Stimulated activated naive CD8-positive, alpha-beta T cell treated with anti-CD3 and anti-CD28 coated beads, Interleukin-15, Interleukin-2, amounts not matched to agents 100 U/mL and 50 U/mL, for 24 hours (primary cell): ENCODE results near the gene DSC1.
"Not testable (repeated sequence)": the region's sequence is repeated elsewhere in the genome, so short reads cannot be mapped to it uniquely, and the experiment has no call there.

Source experiments
- ATAC-seq: fragments of 150-1000 bp; cut with Tn5 transposase; one replicate; pipeline ENCODE4 v1.10.0; 2021
- DNase-seq: peaks from one replicate; pipeline ENCODE4 v3.0.0; 2021

The DSC1 gene, protein sequence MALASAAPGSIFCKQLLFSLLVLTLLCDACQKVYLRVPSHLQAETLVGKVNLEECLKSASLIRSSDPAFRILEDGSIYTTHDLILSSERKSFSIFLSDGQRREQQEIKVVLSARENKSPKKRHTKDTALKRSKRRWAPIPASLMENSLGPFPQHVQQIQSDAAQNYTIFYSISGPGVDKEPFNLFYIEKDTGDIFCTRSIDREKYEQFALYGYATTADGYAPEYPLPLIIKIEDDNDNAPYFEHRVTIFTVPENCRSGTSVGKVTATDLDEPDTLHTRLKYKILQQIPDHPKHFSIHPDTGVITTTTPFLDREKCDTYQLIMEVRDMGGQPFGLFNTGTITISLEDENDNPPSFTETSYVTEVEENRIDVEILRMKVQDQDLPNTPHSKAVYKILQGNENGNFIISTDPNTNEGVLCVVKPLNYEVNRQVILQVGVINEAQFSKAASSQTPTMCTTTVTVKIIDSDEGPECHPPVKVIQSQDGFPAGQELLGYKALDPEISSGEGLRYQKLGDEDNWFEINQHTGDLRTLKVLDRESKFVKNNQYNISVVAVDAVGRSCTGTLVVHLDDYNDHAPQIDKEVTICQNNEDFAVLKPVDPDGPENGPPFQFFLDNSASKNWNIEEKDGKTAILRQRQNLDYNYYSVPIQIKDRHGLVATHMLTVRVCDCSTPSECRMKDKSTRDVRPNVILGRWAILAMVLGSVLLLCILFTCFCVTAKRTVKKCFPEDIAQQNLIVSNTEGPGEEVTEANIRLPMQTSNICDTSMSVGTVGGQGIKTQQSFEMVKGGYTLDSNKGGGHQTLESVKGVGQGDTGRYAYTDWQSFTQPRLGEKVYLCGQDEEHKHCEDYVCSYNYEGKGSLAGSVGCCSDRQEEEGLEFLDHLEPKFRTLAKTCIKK

DNA sequence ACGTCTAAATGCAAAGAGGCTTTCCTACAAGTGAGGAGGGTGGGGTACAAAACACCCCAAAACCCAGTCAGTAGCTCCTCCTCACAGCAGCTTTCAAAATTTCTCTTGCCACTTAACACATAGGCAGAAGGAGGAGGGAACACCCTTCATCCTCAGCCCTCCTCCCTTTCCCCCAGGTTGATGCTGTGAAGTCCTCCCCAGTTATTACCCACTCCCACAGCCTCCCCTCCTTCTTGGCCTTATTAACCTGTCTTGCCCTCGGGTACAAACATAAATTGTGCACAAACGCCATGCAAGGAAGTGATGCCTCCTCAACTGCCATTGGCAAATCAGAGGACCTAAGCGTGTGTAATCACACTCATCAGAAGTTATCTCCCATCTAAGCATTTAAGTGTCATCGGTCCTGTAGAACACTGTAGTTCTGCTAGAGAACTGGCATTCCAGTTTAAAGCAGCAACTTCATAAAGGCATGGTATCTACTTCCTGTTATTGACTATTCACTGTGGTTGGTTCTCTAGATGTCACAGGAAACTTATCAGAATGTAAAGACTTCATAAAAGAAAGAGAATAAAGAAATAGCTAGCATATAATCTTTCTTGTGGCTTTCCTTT, at the start of gene DSC1:
Gene DSC1, minus strand, starts transcription at position 32 of the 611 bp plus-strand sequence. CDS start 262 bp downstream, outside the sequence.
- no peak for ATAC-seq
- DNase-seq: no peak

DNA sequence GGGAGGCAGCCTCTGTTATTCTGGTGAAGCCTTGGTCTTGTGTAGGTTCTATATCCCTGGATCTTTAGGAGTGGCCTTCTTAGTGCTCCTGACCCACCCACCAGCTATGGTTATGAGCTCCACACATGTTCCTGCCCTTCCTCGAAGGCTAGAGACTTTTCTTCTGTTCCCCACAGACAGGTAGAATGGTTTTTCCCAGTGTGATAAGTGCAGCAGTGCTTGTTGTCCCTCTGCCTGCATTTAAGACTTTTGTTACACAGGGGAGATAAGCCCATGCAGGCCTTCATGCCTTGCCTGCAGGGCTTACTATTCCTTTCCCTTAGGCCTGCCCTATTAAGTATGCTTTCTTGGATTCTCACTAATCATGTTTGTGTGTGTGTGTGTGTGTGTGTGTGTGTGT, 48.4 kb upstream of the DSC1 start:
- no peak for ATAC-seq
- DNase-seq: no peak

DNA sequence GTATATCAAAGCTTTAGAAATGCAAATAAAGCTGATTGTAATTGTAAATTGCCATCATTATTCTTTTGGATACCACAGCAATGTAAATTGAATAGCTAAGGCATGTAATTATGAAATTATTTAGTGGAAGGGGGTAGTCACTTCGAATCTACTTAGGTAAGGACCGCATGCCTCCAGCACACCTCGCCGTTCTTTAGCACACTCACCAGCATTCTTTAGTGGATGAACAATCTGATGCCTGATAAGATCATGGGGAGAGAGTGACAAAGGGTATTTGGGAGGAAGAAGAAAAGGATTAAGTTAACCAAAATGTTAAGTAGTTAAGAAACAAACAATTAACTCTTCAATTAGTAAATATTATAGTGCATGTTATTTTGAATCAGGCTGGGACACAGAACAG, 46.4 kb upstream of the DSC1 start:
- no peak for DNase-seq

DNA sequence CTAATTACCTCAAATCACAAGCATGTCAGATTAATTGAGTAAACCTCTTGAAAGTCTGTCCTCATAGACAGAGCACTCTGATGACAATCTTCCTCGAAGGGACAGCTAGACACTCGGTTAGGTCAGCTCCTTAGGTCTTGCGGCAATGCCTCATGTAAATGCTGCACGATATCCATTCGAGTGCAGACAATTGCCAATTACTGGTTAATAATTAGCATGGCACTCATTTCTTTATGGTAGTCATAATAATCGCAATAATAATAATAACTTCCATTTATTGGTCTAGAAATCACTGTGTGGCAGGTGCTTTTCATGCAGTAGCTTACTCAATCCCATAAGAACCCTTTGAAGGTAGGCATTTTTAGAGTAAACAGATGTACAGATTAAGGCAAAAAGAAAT, 44.7 kb upstream of the DSC1 start:
- no peak for ATAC-seq
- no peak for DNase-seq

More for the DNA sequence above, 46.4 kb upstream of the DSC1 start:
- ATAC-seq: no peak

DNA sequence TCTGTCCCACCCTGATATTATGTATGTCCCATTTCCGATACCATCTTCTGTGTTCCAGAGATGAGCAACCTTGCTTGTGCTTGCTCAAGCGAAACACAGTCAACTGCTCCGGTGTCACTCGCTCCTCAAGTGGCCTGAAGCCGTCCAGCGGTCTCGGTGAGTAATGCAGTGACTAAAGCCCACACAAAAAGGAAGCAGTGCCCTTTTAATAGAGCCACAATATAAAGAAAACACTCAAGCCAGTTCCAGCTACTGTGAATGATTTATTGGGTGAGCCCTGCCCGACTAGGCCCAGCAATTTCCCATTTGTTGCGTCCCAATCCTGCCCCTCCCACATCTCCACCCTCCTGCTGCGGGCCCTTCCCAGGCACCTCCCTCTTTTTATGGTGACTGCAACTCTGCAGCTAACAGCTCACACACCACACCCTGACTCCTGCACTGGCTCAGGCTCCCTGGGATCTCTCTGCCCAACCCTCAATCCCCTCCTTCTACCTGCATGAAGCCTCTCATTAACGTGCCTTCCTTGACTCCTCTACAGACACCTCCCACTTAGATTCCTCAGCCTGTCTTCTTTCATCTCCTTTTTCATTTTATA, 44.2 kb upstream of the DSC1 start:
- no peak for DNase-seq
- ATAC-seq: peak; percentile 65

DNA sequence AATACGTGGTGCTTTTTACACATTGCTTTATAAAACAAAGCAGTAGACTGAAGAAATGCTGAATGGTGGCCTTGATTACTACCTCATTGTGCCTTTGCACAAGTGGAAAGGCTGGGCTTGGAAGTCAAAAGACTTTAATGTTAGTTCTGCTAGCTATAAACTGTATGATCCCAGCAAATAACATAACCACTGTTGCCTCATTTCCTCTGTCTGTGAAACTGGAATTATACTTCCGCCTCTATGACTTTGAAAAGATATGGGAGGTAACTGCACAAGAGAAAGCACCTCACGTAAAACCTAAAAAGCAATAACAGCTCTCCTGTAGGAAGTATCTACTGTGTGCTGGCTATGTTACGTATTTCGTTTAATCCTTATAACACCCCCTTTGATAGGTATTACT, 43.4 kb upstream of the DSC1 start:
- no peak for ATAC-seq
- DNase-seq: no peak

DNA sequence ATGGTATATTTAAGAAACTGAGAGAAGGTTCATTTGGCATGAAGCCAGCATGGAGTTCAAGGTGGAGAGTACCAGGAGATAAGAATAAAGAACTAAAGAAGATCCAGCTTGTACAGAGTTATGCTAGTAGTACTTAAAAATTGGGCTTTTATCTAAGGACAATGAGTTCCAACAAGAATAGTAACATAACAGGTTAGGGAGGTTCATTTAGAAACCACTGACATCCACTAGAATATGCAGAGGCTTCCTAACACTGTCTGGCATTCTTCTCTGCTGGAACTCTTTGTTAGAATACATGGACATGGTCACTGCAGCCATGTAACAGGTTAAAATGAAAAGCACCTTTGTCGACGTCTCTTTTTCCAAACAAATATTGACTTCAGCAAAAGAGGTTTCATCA, 42.6 kb upstream of the DSC1 start:
- DNase-seq: no peak

DNA sequence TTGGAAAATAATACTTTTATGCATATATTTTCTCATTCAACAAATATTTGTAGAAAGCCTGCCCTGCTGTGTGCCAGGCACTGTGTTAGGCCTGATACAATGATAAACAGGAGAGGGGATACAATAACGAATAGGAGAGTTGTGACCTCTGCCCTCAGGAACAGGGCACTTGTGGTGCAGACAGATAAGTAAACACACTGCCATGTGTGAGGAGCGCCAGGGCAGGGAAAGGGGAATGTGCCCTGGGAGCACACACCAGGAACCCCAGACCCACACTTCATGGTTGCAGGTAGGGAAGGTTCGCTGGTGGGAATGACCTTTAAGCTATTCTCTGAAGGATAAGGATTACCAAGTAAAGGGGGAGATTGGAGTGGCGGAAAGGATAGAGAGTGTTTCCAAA, 42.2 kb upstream of the DSC1 start:
- DNase-seq (no peak), ATAC-seq (no peak)

More for the DNA sequence above, 42.6 kb upstream of the DSC1 start:
- no peak for ATAC-seq

DNA sequence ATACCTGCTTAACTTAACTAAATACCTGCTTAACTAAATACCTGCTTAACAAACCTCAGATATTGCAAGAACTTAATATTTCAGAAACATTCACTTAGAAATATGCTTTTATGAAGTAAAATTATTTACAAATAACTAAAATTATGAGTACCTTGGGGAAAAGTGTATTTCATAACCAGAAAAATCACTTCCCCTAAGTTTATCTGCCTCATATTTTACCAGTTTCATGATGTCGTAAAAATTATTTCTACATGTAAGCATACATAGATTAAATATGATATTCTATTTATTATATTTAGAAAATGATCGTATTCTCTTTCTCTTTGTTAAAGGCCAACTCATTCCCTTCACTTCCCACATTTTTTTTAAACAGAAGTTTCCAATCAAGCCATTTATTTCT, 41.5 kb upstream of the DSC1 start:
- no peak for DNase-seq

DNA sequence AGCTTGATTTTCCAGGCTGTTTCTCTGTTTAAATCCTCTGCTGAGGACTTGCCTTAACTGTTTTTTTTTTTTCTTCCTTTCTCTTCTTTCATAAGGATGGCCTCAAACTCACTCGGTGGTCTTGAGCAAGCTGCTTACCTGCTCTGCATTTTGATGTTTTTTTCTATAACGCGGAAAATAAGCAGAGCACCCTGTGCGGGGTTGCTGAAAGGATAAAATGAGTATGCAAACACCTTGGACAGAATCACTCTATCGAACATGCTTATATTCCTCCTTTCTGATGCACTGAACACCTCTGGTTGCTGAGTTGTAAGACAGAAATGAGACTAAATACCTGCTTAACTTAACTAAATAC, 41.1 kb upstream of the DSC1 start:
- no peak for ATAC-seq
- no peak for DNase-seq

More for the DNA sequence above, 41.5 kb upstream of the DSC1 start:
- ATAC-seq: no peak

DNA sequence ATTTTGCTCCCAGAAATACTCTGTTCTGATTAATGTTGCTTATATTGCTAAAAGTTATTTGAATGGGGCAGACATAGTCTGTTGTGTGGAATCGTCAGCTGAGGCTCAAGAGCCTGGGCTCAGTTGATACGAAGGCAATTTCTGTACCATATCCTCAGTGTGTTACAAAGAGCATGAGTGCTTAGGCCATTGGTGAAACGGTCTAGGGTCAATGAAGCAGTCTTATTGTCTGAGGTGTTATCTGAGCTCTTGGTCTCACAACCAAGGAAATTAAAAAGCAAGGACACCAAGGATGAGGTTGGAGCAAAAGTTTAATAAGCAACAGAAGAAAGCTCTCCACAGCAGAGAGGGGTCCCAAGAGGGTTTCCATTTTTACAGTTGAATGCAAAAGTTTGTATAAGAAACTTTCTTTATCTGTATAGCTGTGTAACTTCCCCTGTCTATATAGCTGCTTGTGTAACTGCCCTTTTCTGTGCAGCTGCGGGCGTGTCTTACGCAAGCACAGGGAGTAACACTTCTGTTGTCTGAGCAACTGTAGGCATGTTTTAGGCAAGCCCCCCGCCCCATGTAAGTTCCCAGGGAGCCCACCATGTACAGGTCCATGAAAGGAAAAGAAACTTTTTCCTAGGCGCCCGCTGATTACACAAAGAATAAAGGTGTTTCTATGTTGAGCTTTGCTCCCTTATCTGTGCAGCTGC, 40.6 kb upstream of the DSC1 start:
- no peak for DNase-seq
- no peak for ATAC-seq

DNA sequence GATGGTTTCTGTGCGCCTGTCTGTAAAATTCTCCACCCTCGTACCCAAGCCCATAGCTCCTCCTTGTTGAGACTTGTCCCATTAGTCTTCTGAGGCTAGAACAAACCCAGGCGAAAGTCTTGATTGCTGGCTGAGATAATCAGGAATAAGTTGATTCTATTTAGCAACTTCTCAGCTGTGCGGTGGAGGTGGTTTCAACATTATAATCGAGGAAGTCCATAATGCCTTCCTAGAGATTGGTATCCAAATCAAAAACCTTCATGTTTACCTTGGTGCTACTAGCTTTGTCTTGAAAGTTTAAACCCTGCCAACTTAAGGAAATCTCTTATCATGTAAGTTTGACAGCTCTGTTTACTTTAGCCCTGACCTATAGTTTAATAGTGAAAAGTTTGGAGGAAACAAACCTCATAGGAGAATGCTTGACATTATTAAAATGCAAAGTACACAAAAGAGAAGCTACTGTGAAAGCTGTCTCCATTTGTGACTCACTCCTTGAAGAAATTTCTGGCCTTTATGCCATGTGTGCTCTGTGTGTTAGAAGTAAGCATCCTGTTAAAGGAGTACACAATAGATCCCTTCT, 36.6 kb upstream of the DSC1 start:
- DNase-seq (no peak), ATAC-seq (no peak)

DNA sequence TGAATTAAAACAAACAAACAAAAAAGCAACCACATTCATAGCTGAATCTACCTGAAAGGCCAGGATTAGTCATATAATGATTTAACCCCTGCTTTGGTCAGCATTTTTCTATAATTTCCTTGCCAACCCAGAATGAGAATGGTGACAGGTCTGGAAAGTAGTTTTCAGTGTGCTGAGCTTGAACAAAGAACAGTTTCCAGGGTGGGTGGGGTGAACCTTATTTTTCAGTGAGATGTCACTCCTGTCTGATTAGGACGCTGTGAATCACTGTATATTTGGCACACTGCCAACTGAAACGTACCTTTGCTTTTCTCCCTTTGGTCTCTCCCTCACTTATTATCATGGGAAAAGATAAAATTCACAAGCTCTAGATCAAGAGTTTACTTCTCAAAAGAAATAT, 35.0 kb upstream of the DSC1 start:
- no peak for ATAC-seq
- DNase-seq: no peak

DNA sequence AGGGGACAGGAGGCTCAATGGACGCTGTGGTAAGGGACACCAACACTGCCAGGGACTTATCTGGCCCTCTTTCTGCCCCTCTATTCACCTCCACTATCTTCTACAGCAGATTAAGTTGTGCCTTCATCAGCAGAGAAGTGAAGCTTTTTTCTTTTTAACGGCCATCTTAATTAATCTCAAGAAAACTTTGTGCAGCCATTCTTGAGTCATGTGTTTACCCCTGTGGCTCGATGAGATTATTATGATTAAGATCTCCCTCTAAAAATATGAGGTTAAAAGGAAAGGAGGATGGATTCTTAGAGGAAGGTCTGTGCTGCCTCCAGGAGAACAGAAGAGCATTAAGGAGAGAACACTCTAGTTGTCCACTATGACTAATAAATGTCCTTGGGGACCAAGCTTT, 32.4 kb upstream of the DSC1 start:
- ATAC-seq (no peak), DNase-seq (no peak)

DNA sequence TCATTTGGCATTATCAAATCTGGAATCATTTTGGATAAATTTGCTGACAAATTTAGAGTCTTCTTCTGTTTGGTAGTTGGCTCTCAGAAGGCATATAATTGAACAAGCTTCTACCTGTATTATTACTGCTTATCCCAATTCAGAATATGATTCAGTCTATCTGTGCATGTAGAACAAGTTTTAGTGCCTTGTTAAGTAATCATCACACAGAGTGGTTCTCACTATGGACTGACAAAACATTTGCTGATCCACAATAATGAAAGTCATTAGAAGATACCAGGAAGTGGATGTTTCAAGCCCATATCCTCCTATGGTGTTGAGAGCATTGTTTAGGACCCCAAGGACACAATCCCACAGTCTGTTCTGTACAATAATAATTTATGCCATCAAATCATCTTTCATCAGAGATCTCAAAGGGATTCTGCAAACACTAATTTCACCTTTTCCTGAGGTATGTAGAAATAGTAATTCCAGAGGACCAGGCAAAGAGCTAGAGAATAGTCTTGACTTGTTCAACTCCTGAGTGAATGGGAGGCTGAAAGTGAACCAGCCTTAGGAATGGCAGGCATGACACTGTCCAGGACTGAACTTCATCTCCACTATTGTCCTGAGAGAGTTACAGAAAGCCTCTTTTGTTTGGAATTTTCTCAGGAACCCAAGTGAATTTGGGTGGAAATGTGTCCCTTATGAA, 29.6 kb upstream of the DSC1 start:
- DNase-seq: no peak
- no peak for ATAC-seq

DNA sequence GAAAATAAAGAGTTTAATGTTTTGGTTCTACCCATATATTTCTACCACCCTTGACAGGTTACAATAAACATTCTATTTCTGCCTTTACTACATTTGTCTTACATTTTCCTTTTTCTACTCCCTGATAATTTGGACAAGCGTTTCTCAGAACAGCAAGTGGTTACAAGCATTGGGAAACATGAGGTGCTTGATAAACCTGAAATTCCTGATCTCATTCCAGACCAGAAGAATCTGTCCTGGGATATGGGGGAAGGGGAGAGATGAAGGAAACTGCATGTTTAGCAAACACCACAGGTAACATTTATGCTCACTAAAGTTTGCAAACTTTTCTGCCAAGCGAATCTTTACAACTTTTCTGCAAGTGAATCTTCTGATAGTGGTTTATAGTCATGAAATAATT, 28.3 kb upstream of the DSC1 start:
- DNase-seq (no peak), ATAC-seq (no peak)

DNA sequence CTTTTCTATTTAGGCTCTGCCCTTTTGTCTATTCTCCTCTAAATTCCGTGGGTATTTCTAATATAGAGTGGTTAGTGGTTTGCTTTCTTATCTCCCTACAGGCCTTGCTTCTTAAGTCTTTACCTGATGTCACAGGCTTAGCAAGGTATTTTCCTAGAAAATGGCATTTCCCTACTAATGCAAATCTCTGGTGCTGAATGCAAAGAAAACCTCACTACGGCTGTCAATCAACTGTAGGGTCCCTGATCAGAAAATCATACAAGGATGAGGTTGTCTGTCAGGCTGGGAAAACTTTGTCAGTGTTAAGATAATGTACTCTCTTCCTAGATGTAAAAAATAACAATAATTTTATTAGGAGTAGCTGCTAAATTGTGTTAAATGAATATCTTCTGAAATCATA, 27.1 kb upstream of the DSC1 start:
- DNase-seq (no peak), ATAC-seq (no peak)

DNA sequence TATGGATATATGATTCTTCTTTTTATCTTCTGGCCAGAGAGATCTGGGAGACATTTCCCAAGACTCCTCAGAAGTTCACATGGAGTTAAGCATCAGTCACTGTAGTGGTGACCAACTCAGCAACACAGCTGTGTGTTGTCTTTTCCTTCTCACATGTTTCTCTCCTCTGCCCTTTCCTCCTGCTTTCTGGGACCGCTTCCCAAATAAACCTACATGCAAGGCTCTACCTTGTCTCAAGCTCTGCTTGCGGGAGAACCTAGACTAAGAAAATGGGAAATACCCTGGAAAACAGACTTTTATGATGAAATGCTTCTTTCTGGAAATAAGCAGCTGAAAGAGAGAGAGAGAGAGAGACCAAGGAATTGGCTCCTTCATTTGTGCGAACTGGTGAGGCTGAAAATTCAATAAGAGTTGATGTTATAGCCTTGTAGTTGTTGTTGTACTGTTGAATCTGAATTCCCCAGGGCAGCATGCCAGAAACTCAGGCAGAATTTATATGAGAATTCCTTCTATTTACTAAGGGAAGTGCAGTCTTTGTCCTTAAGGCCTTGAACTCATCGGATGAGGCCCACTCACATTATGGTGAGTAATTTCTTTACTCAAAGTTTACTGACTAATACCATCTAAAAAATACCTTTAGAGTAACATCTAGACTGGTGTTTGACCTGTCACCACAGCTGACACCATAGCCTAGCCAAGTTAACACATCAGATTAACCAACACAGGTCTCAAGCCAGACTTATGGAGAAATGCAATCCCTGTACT, 22.7 kb upstream of the DSC1 start:
- ATAC-seq (no peak), DNase-seq (no peak)

DNA sequence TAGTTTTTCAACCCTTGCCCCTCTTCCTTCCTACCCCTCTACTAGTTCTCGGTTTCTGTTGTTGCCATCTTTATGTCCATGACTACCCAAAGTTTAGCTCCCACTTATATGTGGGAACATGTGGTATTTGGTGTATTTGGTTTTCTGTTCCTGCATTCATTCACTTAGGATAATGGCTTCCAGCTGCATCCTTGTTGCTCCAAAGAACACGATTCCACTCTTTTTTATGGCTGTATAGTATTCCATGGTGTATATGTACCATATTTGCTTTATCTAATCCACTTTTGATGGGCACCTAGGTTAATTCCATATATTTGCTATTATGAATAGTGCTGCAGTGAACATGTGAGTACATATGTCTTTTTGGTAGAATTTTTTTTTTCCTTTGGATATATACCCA, 20.6 kb upstream of the DSC1 start:
- DNase-seq (no peak), ATAC-seq (no peak)

DNA sequence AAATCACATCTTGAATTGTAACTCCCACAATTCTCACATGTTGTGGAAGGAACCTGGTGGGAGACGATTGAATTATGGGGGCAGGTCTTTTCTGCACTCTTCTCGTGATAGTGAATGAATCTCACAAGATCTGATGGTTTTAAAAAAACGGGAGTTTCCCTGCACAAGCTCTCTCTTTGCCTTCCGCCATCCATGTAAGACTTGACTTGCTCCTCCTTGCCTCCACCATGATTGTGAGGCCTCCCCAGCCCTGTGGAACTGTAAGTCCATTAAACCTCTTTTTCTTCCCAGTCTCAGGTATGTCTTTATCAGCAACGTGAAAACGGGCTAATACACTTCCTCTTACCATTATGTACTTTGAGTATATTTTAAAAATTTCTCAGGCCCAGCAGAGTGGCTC, 14.7 kb upstream of the DSC1 start:
- ATAC-seq, DNase-seq: not testable (repeated sequence)
